Naive thymus-derived CD4-positive, alpha-beta T cell (primary cell): ENCODE measurements around the gene RPTOR. TPM values are rescaled to one million over a fixed set of nuclear protein-coding genes. Genes with fewer than 3 reads are reported as not detected.

ENCODE experiments used
- ATAC-seq: fragments of 150-1000 bp; cut with Tn5 transposase; 2 replicates; pipeline ENCODE4 v1.10.0; 2021; ENCODE audit warnings: mild to moderate bottlenecking, moderate library complexity
- CTCF ChIA-PET: fragments of 350-600 bp; sonication (Branson Sonifier 250); formaldehyde crosslinking; loops from one replicate; lab custom pipeline; 2021; ENCODE audit warnings: antibody characterized with exemption; lab: Charles Lee
- POLR2A ChIA-PET: fragments of 350-600 bp; sonication (Branson Sonifier 250); formaldehyde crosslinking; loops from one replicate; lab custom pipeline; 2021; ENCODE audit warnings: antibody characterized with exemption, inconsistent platforms; lab: Charles Lee
- DNase-seq, 9 donors: peaks; one replicate each; pipeline versions ENCODE4 v3.0.0 to v3.0.0-alpha.2; 2020 to 2022; ENCODE audit warnings: mixed read lengths in 1 of 9
- H3K27ac ChIP-seq: one replicate; pipeline ENCODE4 v1.7.0; 2013; ENCODE audit warnings: mild to moderate bottlenecking, low read depth, low read length, moderate library complexity
- H3K27me3 ChIP-seq, 2 donors: one replicate each; pipeline ENCODE4 v1.7.0; 2013; ENCODE audit warnings: low read length in 2 of 2, mild to moderate bottlenecking in 2 of 2, moderate library complexity in 2 of 2; ENCODE audit not compliant: control insufficient read depth in 2 of 2, insufficient read depth in 2 of 2
- H3K36me3 ChIP-seq, 3 experiments: 1 replicate in 2 of 3; 2 replicates in 1 of 3; pipeline ENCODE4 v1.7.0; 2013; ENCODE audit warnings: low read length in 3 of 3, mild to moderate bottlenecking in 3 of 3, moderate library complexity in 1 of 3; ENCODE audit not compliant: insufficient read depth in 3 of 3, control insufficient read depth in 2 of 3
- H3K4me1 ChIP-seq, 2 donors: one replicate each; pipeline ENCODE4 v1.7.0; 2013; ENCODE audit warnings: low read length in 2 of 2, mild to moderate bottlenecking in 2 of 2, moderate library complexity in 1 of 2; ENCODE audit not compliant: control insufficient read depth in 2 of 2, insufficient read depth in 2 of 2
- H3K4me3 ChIP-seq: 2 replicates; pipeline ENCODE4 v1.7.0; 2013; ENCODE audit warnings: mild to moderate bottlenecking, low read length
- H3K9me3 ChIP-seq, 3 experiments: 1 replicate in 2 of 3; 2 replicates in 1 of 3; pipeline ENCODE4 v1.7.0; 2013; ENCODE audit warnings: low read length in 3 of 3; ENCODE audit not compliant: control insufficient read depth in 2 of 3
- H3K27ac Mint-ChIP-seq, 9 donors: one replicate each; pipeline ENCODE4 v1.8.0; 2020 to 2022; ENCODE audit warnings: mixed read lengths in 9 of 9, mild to moderate bottlenecking in 8 of 9, moderate library complexity in 5 of 9, inconsistent platforms in 2 of 9
- H3K27me3 Mint-ChIP-seq, 5 donors: one replicate each; pipeline ENCODE4 v1.8.0; 2021 to 2022; ENCODE audit warnings: mixed read lengths in 5 of 5, mild to moderate bottlenecking in 1 of 5
- H3K36me3 Mint-ChIP-seq, 5 donors: one replicate each; pipeline ENCODE4 v1.8.0; 2020 to 2022; ENCODE audit warnings: mixed read lengths in 5 of 5, mild to moderate bottlenecking in 3 of 5, inconsistent platforms in 1 of 5
- H3K4me1 Mint-ChIP-seq, 7 donors: one replicate each; pipeline ENCODE4 v1.8.0; 2020 to 2022; ENCODE audit warnings: mixed read lengths in 7 of 7, mild to moderate bottlenecking in 3 of 7, inconsistent platforms in 1 of 7
- H3K4me3 Mint-ChIP-seq, 10 donors: one replicate each; pipeline ENCODE4 v1.8.0; 2020 to 2022; ENCODE audit warnings: mild to moderate bottlenecking in 10 of 10, mixed read lengths in 10 of 10, moderate library complexity in 6 of 10, inconsistent platforms in 2 of 10
- H3K9me3 Mint-ChIP-seq, 11 donors: one replicate each; pipeline ENCODE4 v1.8.0; 2020 to 2022; ENCODE audit warnings: mixed read lengths in 11 of 11, mild to moderate bottlenecking in 4 of 11, inconsistent platforms in 1 of 11, moderate library complexity in 1 of 11
- intact Hi-C, 2 donors: fragments of 100-400 bp; cut with micrococcal nuclease; formaldehyde crosslinking; loops; one replicate each; pipeline ENCODE4 v1.15.1; 2023
- polyA plus RNA-seq, 2 donors: library from polyadenylated mRNA; unstranded; fragments of 300-500 nt; fragmentation: Illumina TruSeq; gene quantifications; one replicate each; pipeline ENCODE4 v1.2.3, GENCODE V29; 2021
- total RNA-seq, 6 experiments: library from RNA in 5 of 6; stranded (reverse) in 5 of 6; gene quantifications; 1 replicate in 5 of 6; 2 replicates in 1 of 6; pipeline ENCODE4 v1.2.3 and lab custom pipeline; 2021 to 2026

The RPTOR gene
- total and polyA plus RNA-seq, 7 experiments from 2014 or later = 10.9 to 89.8 (median 59.9) TPM

- Mint-ChIP-seq H3K27me3 (no peaks in the 10 kb centered on the region), H3K27ac (peak overlapping the region in 2 of 9 donors; percentile 38 to 55), H3K4me3 (peak overlapping the region in 1 of 10 donors; percentile 35), H3K4me1 (peaks cover 7 to 41% (median 27%) of the 10 kb centered on the region in 7 donors), H3K9me3 (no peaks in the 10 kb centered on the region), H3K36me3 (peaks cover 10 to 44% (median 19%) of the 10 kb centered on the region in 5 donors)
- Histone ChIP-seq H3K27me3 (no peaks in the 10 kb centered on the region), H3K36me3 (peaks cover 0 to 75% (median 17%) of the 10 kb centered on the region in 3 experiments), H3K9me3 (no peaks in the 10 kb centered on the region), H3K4me3 (no peak overlapping the region), H3K27ac (no peak overlapping the region), H3K4me1 (peaks cover 22 to 27% of the 10 kb centered on the region in 2 donors)
- intact Hi-C loops = no loop called here
- no peak for ATAC-seq
- ChIA-PET POLR2A (no interaction called here), CTCF (interaction anchor here (0.7 to 1.0 kb wide), 2 partner anchors 15 to 824 kb away, joined by 3 read pairs; no protein-coding TSS in a partner anchor)
- DNase-seq = no peak
These were observed 342.3 kb downstream of the RPTOR start for GRCh38 chr17:80886641-80887573.

DNA sequence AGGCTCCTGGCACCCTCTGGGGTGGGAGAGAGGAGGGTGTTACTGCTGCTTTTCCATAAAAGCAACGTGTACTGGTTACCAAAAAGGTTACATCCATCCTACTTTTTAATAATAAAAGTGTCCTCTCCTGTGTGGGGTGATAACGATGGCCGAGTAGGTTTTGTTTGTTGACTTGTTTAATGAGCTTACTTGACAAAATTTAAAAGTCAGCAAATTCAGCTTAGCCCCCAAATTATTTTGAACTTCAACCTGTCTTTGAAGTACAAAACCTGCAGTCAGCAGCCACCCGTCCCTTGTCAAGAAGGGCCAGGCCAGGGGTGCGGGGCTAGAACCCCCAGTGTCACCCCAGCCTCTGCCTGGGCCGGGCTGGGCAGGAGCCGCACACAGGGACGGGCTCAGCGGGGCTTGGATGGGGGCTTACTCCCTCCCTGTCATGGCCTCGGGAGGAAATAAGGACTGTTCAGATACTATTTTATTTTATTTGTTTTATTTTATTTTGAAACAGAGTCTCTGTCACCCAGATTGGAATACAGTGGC lies 343.1 kb downstream of the RPTOR start:
- peaks cover 2 to 43% (median 12%) of the 10 kb centered on the region in 5 donors for H3K36me3 Mint-ChIP-seq
- H3K27ac Mint-ChIP-seq = peak overlapping the region in 2 of 9 donors; percentile 54 to 82
- no peaks in the 10 kb centered on the region for H3K9me3 Mint-ChIP-seq
- no peaks in the 10 kb centered on the region for H3K27me3 ChIP-seq
- peaks cover 9 to 45% (median 32%) of the 10 kb centered on the region in 7 donors for H3K4me1 Mint-ChIP-seq
- no peaks in the 10 kb centered on the region for H3K9me3 ChIP-seq
- peaks cover 0 to 73% (median 11%) of the 10 kb centered on the region in 3 experiments for H3K36me3 ChIP-seq
- intact Hi-C loops = no loop called here
- POLR2A ChIA-PET = no interaction called here
- CTCF ChIA-PET = no interaction called here
- no peak overlapping the region for H3K27ac ChIP-seq
- ATAC-seq (no peak), DNase-seq (no peak)
- no peaks in the 10 kb centered on the region for H3K27me3 Mint-ChIP-seq
- H3K4me1 ChIP-seq = peaks cover 30 to 34% of the 10 kb centered on the region in 2 donors
- no peak overlapping the region for H3K4me3 Mint-ChIP-seq
- H3K4me3 ChIP-seq = no peak overlapping the region

DNA sequence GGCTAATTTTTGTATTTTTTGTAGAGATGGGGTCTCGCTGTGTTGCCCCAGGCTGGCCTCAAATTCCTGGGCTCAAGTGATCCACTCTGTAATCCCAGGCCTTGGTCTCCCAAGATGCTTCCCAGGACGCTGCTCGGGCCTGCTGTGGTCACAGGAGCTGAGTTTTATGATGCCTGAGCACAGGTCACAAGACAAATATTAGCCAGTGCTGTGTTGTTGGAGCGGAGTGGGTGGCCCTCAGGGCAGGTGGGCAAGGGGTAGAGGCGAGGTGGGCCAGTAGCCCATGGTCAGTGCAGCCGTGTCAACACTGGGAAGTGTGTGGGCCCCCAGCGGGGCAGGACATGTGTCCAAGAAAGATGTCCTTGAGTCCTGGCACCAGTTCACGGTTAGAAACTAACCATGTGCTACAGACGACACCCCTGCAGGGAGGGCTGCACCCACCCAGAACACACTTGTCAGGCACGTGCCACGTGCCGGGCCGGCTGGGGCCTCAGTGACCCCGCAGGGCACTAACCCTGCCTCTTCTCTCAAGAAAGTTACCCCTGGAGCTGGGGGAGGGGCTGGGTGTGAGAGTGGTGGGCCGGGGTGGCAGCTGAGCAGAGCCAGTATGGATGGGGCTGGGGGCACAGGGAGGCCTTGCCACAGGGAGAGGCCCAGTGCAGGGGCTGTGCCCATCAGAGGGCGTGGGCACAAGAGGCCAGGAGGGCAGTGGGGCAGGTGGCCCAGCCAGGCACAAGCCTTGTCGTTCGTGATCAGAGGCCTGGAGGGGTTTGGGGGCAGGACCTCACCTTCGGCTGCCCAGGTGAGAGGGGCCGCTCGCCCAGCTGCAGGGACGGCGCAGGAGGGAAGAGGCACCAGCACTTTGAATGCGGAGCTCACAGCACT lies 343.9 kb downstream of the RPTOR start:
- intact Hi-C loops = no loop called here
- peaks cover 38 to 39% of the 10 kb centered on the region in 2 donors for H3K4me1 ChIP-seq
- Mint-ChIP-seq H3K27ac (peak overlapping the region in 6 of 9 donors; percentile 54 to 88 (median 75)), H3K9me3 (no peaks in the 10 kb centered on the region), H3K36me3 (peaks cover 0 to 45% (median 12%) of the 10 kb centered on the region in 5 donors), H3K4me3 (peak overlapping the region in 4 of 10 donors; percentile 18 to 75 (median 38)), H3K4me1 (peaks cover 9 to 49% (median 37%) of the 10 kb centered on the region in 7 donors), H3K27me3 (no peaks in the 10 kb centered on the region)
- ATAC-seq = no peak
- DNase-seq = no peak
- H3K9me3 ChIP-seq = no peaks in the 10 kb centered on the region
- CTCF ChIA-PET = interaction anchor here (1.3 kb wide), 1 partner anchor 11 kb away, joined by 3 read pairs; no protein-coding TSS in a partner anchor
- H3K27me3 ChIP-seq = no peaks in the 10 kb centered on the region
- POLR2A ChIA-PET = interaction anchor here (1.4 kb wide), 1 partner anchor 11 kb away, joined by 4 read pairs; no protein-coding TSS in a partner anchor
- H3K36me3 ChIP-seq = peaks cover 0 to 73% (median 15%) of the 10 kb centered on the region in 3 experiments
- no peak overlapping the region for H3K27ac ChIP-seq
- no peak overlapping the region for H3K4me3 ChIP-seq

DNA sequence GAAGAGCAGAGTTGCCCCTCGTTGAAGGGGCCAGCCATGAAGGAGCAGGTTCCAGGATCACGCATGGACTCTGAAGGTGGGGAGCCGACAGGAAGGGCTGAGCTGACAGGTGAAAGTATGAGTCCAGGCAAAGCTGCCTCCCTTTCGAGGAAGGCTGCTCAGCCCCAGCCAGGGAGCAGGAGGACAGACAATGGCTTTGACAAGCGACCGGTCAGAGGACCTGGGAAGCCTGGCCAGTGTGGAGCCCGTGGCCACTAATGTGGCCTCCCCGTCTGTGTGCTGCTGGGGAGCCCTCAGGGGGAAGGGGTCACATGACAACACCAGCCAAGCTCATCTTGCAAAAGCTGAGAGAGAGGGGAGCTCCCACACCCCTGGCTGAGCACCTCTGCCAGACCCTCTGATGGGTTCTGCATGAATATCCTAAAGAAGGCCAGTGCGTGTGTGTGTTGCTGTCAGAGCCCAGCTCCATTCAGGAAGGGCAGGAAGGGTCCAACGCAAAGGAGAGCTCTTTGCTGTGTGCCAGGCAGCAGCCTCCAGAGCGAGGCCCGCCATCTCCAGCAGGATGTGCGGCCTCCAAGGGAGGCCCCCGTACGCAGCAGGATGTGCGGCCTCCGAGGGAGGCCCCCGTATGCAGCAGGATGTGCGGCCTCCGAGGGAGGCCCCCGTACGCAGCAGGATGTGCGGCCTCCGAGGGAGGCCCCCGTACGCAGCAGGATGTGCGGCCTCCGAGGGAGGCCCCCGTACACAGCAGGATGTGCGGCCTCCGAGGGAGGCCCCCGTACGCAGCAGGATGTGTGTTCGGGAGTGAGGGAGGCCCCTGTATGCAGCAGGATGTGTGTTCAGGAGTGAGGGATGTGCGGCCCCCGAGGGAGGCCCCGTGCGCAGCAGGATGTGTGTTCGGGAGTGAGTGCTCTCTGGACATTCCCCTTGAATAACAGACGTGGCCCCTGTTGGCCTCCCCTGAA lies 344.9 kb downstream of the RPTOR start:
- Histone ChIP-seq H3K4me3 (no peak overlapping the region), H3K27ac (no peak overlapping the region), H3K36me3 (peaks cover 0 to 73% (median 15%) of the 10 kb centered on the region in 3 experiments), H3K27me3 (no peaks in the 10 kb centered on the region), H3K9me3 (no peaks in the 10 kb centered on the region), H3K4me1 (peaks cover 38 to 39% of the 10 kb centered on the region in 2 donors)
- H3K27me3 Mint-ChIP-seq = no peaks in the 10 kb centered on the region
- peaks cover 9 to 58% (median 40%) of the 10 kb centered on the region in 7 donors for H3K4me1 Mint-ChIP-seq
- peak overlapping the region in 4 of 10 donors; percentile 33 to 89 (median 74) for H3K4me3 Mint-ChIP-seq
- H3K9me3 Mint-ChIP-seq = no peaks in the 10 kb centered on the region
- ChIA-PET POLR2A (interaction anchor here (0.9 to 1.4 kb wide), 2 partner anchors 12 to 27 kb away, joined by 3 to 4 read pairs; no protein-coding TSS in a partner anchor), CTCF (interaction anchor here (1.3 kb wide), 1 partner anchor 10 kb away, joined by 3 read pairs; no protein-coding TSS in a partner anchor)
- H3K27ac Mint-ChIP-seq = peak overlapping the region in 8 of 9 donors; percentile 68 to 100 (median 90)
- ATAC-seq (no peak), DNase-seq (no peak)
- intact Hi-C loops = loop anchor here (2.0 to 10.0 kb wide), 6 partner anchors 19 to 742 kb away; partner anchors contain the start of genes EIF4A3 (in 1 of the 2) and RPTOR (in 1 of the 2)
- peaks cover 0 to 52% (median 15%) of the 10 kb centered on the region in 5 donors for H3K36me3 Mint-ChIP-seq

DNA sequence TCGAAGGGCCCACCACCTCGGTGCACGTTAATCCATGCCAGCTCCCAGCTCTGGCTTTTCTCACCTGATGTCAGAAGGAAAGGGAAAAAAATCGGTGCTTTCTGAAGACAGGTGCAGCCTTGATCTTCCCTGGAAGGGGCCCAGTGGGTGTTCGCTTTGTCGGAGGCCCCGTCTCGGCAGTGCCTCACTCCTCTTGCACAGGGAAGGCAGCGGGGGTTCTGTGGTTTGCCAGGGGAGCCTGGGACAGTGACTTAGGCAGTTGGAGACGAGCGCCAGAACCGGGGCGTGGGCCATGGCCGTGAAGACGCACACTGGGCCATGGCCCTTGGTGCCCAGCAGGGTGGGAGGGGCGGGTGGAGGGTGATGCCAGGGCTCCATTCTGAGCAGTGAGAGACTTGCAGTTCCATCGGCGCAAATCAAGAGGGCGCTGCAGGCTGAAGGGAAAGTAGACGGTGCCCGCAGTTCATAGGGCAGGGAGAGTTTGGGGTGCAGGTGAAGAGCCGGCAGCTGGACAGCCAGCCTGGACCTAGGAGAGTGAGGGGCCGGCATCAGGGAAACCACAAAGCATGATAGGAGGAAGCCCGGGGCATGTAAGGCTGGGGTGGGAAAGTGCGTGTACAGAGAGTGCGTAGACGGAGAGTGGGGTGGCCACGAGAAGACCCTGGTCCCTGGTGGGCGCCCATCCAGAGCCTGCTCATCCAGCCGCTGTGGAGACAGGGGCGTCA lies 345.7 kb downstream of the RPTOR start:
- H3K27ac Mint-ChIP-seq = peak overlapping the region; percentile 57 to 100 (median 89)
- no peak overlapping the region for H3K27ac ChIP-seq
- intact Hi-C loops = loop anchor here (2.0 to 10.0 kb wide), 6 partner anchors 20 to 743 kb away; partner anchors contain the start of genes EIF4A3 (in 1 of the 2) and RPTOR (in 1 of the 2)
- CTCF ChIA-PET = interaction anchor here (1.3 kb wide), 1 partner anchor 9 kb away, joined by 3 read pairs; no protein-coding TSS in a partner anchor
- POLR2A ChIA-PET = no interaction called here
- no peaks in the 10 kb centered on the region for H3K27me3 ChIP-seq
- ATAC-seq (no peak), DNase-seq (peak in 1 of 9 donors; percentile 16)
- peaks cover 3 to 61% (median 22%) of the 10 kb centered on the region in 5 donors for H3K36me3 Mint-ChIP-seq
- H3K4me3 ChIP-seq = peak overlapping the region; percentile 40
- H3K36me3 ChIP-seq = peaks cover 0 to 73% (median 11%) of the 10 kb centered on the region in 3 experiments
- H3K9me3 ChIP-seq = no peaks in the 10 kb centered on the region
- peaks cover 9 to 67% (median 40%) of the 10 kb centered on the region in 7 donors for H3K4me1 Mint-ChIP-seq
- H3K27me3 Mint-ChIP-seq = no peaks in the 10 kb centered on the region
- no peaks in the 10 kb centered on the region for H3K9me3 Mint-ChIP-seq
- peaks cover 38 to 39% of the 10 kb centered on the region in 2 donors for H3K4me1 ChIP-seq
- peak overlapping the region in 6 of 10 donors; percentile 33 to 89 (median 66) for H3K4me3 Mint-ChIP-seq
